Activated CD4-positive, alpha-beta T cell treated with anti-CD3 and anti-CD28 coated beads, Interleukin-2, amount 10 ng/mL, durations not matched to agents 7 days and 5 days (primary cell): Measurements from ENCODE around the gene SLC22A12. TPM values are rescaled to one million over a fixed set of nuclear protein-coding genes. Genes with fewer than 3 reads are reported as not detected.

ENCODE experiments used
- CTCF ChIA-PET: fragments of 350-600 bp; sonication (Branson Sonifier 250); formaldehyde crosslinking; loops from one replicate; lab custom pipeline; 2021; ENCODE audit warnings: antibody characterized with exemption; lab: Charles Lee
- POLR2A ChIA-PET: fragments of 350-600 bp; sonication (Branson Sonifier 250); formaldehyde crosslinking; loops from one replicate; lab custom pipeline; 2021; ENCODE audit warnings: antibody characterized with exemption; lab: Charles Lee
- DNase-seq: peaks from one replicate; pipeline ENCODE4 v3.0.0-alpha.2; 2020
- H3K27ac Mint-ChIP-seq: one replicate; pipeline ENCODE4 v1.8.0; 2021; ENCODE audit warnings: mild to moderate bottlenecking, moderate library complexity, mixed read lengths
- H3K27me3 Mint-ChIP-seq: one replicate; pipeline ENCODE4 v1.8.0; 2021; ENCODE audit warnings: mixed read lengths
- H3K36me3 Mint-ChIP-seq: one replicate; pipeline ENCODE4 v1.8.0; 2021; ENCODE audit warnings: low read depth, mixed read lengths
- H3K4me1 Mint-ChIP-seq: one replicate; pipeline ENCODE4 v1.8.0; 2021; ENCODE audit warnings: mixed read lengths
- H3K4me3 Mint-ChIP-seq: one replicate; pipeline ENCODE4 v1.8.0; 2021; ENCODE audit warnings: mild to moderate bottlenecking, moderate library complexity, mixed read lengths
- H3K9me3 Mint-ChIP-seq: one replicate; pipeline ENCODE4 v1.8.0; 2021; ENCODE audit warnings: mixed read lengths
- total RNA-seq, 2 experiments: library from RNA; stranded (reverse); gene quantifications; one replicate each; pipeline ENCODE4 v1.2.3, GENCODE V29; 2021

SLC22A12 gene
- total RNA-seq, 2 experiments from 2014 or later = not detected

- ChIA-PET CTCF (interaction anchor here (0.8 to 1.6 kb wide), 3 partner anchors 9 to 196 kb away, joined by 3 read pairs; no protein-coding TSS in a partner anchor), POLR2A (no interaction called here)
- H3K27ac Mint-ChIP-seq = no peak overlapping the region
- H3K27me3 Mint-ChIP-seq = peaks cover 29% of the 10 kb centered on the region
- H3K9me3 Mint-ChIP-seq = no peaks in the 10 kb centered on the region
- no peak overlapping the region for H3K4me3 Mint-ChIP-seq
- no peak for DNase-seq
- H3K4me1 Mint-ChIP-seq = no peaks in the 10 kb centered on the region
- H3K36me3 Mint-ChIP-seq = no peaks in the 10 kb centered on the region
Measured at GRCh38 chr11:64644647-64645275, 53.7 kb downstream of the SLC22A12 start.

GRCh38 chr11:64647019-64647779 is 56.2 kb downstream of the SLC22A12 start:
- H3K27ac Mint-ChIP-seq = no peak overlapping the region
- no peaks in the 10 kb centered on the region for H3K9me3 Mint-ChIP-seq
- no peaks in the 10 kb centered on the region for H3K36me3 Mint-ChIP-seq
- no peaks in the 10 kb centered on the region for H3K4me1 Mint-ChIP-seq
- no peak overlapping the region for H3K4me3 Mint-ChIP-seq
- DNase-seq = no peak
- ChIA-PET CTCF (interaction anchor here (0.9 to 2.3 kb wide), 3 partner anchors 73 to 198 kb away, joined by 3 to 6 read pairs (median 3); no protein-coding TSS in a partner anchor), POLR2A (no interaction called here)
- H3K27me3 Mint-ChIP-seq = peaks cover 29% of the 10 kb centered on the region

DNA sequence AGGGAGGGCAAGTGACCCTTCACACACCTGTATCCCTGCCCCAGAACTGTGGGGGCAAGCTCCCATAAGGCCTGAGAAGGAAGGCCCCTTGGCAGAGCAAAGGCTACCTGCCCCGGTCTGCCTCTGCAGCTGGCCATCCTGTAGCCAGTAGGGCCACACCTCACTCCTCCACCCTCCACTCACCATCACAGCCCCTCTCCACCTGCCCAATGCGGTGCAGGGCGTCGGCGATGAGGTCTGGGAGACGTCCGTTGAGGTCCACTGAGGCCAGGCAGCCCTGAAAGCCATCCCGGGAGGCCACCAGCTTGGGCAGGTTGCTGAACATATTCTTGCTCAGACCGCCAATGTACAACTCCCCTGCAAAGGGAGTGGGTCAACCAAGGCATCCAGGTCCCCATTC is 57.5 kb downstream of the SLC22A12 start:
- Mint-ChIP-seq H3K4me3 (no peak overlapping the region), H3K4me1 (no peaks in the 10 kb centered on the region), H3K9me3 (no peaks in the 10 kb centered on the region), H3K36me3 (no peaks in the 10 kb centered on the region), H3K27ac (no peak overlapping the region), H3K27me3 (peaks cover 29% of the 10 kb centered on the region)
- POLR2A ChIA-PET = no interaction called here
- CTCF ChIA-PET = interaction anchor here (0.9 to 2.3 kb wide), 4 partner anchors 9 to 199 kb away, joined by 3 to 6 read pairs (median 4); no protein-coding TSS in a partner anchor
- DNase-seq = no peak

DNA sequence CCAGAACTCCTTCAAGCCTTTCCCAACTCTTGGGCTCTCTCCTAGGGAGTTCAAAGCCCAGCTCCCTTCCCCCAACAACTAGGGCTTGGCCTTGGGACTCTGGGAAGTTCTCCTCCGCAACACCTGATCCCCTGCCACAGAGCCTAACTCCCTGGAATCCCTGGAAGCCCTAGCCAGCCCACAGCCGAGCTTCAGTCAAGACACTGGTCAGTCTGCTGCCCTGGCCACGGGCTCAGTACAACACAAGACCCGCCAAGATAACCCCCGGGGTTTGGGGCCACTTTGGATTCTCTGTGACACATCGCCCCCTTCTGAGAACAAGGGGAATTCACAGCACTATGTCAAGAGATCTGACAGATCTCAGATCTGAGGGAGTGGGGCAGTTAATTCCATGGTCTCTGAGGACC is 58.3 kb downstream of the SLC22A12 start:
- ChIA-PET POLR2A (no interaction called here), CTCF (interaction anchor here (0.6 to 2.5 kb wide), 7 partner anchors 10 to 200 kb away, joined by 3 to 10 read pairs (median 3); no protein-coding TSS in a partner anchor)
- Mint-ChIP-seq H3K4me3 (no peak overlapping the region), H3K9me3 (no peaks in the 10 kb centered on the region), H3K27me3 (peaks cover 23% of the 10 kb centered on the region), H3K4me1 (no peaks in the 10 kb centered on the region), H3K27ac (no peak overlapping the region), H3K36me3 (no peaks in the 10 kb centered on the region)
- no peak for DNase-seq

DNA sequence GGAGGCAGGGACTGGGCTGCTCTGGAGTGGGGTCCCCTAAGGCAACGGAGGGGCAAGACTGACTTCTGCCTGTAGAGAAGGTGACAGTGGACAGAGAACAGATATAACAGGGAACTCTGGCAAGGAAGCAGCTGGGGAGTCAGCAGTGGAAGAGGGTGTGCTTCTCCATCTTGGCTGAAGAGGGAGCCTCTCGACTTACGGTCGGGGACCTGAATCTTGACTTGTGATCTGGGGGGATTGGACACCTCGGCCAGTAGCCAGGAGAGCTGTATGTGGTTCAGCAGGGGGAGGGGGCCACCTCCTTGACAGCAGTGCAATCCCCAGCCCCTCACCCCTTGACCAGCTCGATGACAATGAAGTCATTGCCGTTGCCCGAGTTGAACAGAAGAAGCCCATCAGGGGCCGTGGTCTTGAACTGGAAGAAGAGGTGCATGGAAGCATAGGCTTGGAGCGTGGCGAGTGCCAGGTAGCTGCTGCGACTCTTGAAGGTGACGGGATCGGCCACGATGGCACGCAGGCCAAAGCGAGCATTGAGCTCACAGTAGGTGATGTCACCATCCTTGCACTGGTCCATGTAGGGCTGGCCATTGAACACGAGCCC is 60.0 kb downstream of the SLC22A12 start:
- no peak overlapping the region for H3K27ac Mint-ChIP-seq
- no peak for DNase-seq
- ChIA-PET POLR2A (no interaction called here), CTCF (interaction anchor here (0.5 to 2.5 kb wide), 6 partner anchors 10 to 843 kb away, joined by 3 to 10 read pairs (median 4); no protein-coding TSS in a partner anchor)
- peaks cover 7% of the 10 kb centered on the region for H3K27me3 Mint-ChIP-seq
- no peak overlapping the region for H3K4me3 Mint-ChIP-seq
- H3K36me3 Mint-ChIP-seq = no peaks in the 10 kb centered on the region
- no peaks in the 10 kb centered on the region for H3K9me3 Mint-ChIP-seq
- no peaks in the 10 kb centered on the region for H3K4me1 Mint-ChIP-seq

Other genes starting within 250 kb of the SLC22A12 start
- 10 to 100 TPM; 31.0 to 43.0 TPM for gene RPS6KA4, start 232.1 kb upstream of the SLC22A12 start, total RNA-seq
- gene SLC22A11, start 35.3 kb upstream of the SLC22A12 start, total RNA-seq = not detected
- under 1 TPM; 0.07 to 0.15 TPM for gene NRXN2, start 132.0 kb downstream of the SLC22A12 start, total RNA-seq
- gene RASGRP2, start 152.9 kb downstream of the SLC22A12 start, total RNA-seq = 100 to 1,000 TPM; 293 to 300 TPM
- gene PYGM, start 168.8 kb downstream of the SLC22A12 start, total RNA-seq = 1 to 10 TPM; 3.9 to 4.3 TPM
- 100 to 1,000 TPM; 435 to 456 TPM for gene SF1, start 187.3 kb downstream of the SLC22A12 start, total RNA-seq
- gene MAP4K2, start 212.0 kb downstream of the SLC22A12 start, total RNA-seq = 10 to 100 TPM; 86.6 to 91.2 TPM
- gene MEN1, start 219.3 kb downstream of the SLC22A12 start, total RNA-seq = 10 to 100 TPM; 35.1 to 38.7 TPM